ENCODE data around the gene SPINK4.

Gene SPINK4

DNA sequence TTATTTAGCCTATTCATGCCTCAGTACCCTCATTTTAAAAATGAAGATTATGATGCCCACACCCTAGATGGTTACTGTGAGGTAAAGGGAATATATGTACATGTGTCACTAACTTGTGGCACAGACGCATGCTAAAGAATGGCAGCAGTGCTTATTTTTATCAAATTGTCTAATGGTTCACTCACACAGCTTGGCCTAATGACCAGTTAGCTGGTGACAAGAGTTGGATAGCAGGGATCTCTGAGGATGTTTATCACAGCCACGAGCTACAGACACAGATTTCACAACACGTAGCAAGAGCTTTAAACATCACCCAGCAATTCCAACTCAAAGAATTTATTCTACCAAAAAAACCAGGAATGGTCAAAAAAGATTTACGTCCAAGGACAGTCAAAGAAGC is 17.3 kb downstream of the SPINK4 start:
- no peak for DNase-seq (ENCODE audit: low read depth)

DNA sequence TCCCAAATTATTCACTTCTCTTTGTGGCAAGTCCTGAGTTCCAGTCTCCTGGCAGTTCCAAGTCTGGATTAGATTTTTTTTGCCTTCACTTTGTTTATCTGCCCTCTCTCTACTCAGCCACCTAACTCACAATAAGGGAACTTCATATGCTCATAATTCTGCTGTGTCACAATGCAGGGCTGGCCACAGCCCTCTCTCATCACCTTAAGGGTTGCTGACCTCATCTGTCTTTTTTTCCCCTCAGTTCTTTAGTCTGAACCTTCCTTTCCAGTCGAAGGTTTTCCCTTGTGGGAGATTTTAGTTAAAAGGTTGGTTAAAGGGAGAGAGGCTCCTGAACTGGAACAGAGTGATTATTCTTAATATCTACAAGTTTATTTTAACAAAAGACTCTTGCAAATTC is 20.4 kb downstream of the SPINK4 start:
- no peak for DNase-seq (ENCODE audit: low read depth)

DNA sequence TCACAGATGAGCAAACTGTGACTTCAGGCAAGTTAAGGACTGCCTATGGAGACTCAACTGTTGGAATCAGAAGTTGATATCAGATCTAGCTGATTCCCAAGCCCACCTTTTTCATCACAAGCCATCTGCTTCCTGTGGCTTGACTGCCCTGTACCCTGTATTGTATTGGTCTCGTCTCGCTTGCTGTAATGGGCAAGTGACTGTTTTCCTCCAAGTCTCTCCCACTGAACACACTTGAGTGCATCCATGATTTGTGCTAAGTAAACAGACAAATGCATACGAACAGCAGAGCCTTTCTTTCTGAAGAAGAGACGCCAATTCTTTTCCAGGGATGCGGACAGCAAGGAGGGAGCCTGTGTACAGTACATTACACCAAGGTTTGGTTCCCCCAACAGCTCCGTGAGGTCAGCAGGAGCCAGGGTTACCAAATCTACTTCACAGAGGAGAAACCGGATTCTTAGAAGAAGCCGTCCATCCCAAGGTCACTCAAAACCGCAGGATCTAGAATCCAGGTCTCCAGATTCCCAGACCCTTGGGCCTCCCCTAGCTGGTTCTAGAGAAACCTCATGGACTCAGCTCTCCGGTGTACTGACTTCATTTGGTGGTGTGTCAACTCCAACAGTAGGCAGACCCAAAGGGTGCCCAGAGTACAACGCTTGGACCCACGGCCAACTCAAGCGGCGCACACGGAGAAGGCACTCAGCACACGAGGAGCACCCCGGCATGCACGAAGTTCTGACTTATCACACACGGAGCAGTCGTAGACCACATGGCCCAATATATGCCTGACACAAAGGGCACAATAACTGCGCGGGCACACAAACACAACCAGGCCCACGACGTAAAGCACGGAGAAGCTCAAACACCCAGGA is 23.4 kb downstream of the SPINK4 start:
- DNase-seq (ENCODE audit: low read depth), result no peak

DNA sequence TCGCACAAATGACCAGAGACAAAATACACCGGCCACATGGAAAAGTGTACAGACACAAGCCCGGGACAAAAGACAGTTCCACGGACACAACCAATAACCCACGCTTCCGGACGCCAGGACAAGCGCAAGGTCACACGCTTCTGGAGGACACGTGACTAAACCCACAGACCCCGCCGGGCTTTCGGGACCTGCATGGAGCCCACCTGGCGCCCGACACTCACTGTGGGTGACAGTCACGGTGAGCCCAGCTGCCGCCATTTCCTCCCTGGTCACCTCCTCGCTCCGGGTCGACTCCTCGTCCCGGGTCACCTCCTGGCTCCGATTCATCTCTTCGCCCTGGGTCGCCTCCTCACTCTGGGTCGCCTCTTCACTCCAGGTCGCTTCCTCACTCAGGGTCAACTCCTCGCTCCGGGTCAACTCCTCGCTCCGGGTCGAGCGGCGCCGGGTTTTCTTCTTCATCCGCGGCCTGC is 24.1 kb downstream of the SPINK4 start:
- peak; percentile 23 for DNase-seq (ENCODE audit: low read depth)

DNA sequence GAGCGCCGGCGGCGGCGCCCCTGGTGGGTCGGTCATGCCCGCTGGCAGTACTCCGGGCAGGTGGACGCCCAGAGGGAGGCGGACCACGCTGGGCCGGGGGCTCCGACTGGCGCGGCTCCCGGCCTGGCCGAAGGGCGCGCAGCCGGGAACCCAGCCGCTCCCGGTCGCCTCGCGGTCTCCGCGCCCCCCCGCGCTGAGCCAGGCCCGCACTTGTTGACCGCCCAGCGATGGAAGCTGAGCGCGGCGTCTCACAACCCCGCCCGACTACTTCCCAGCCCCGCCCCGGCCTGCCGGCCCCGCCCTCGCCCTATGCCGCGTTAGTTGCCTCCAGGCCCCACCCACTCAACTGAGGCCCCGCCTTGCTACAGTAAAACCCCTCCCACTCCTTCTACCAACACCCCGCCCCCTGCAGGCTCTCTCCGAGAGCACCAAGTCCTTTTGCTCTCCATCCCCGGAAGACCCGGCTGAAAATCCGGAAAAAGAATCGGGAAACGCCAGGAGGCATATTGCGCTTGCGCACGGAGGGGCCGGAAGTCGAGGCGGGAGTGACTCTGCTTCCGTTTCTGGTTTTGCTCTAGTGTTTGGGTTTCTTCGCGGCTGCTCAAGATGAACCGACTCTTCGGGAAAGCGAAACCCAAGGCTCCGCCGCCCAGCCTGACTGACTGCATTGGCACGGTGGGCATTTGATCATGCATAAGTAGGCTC is 24.7 kb downstream of the SPINK4 start, which contains the start of the genes BAG1 and CHMP5:
TSS of gene BAG1 (minus strand) at position 236 of the 705 bp plus-strand sequence.
TSS of gene CHMP5 (plus strand) at position 577 of the 705 bp plus-strand sequence. CDS start at position 607, 30 bp downstream.
- peak; percentile 100 for DNase-seq (ENCODE audit: low read depth)

DNA sequence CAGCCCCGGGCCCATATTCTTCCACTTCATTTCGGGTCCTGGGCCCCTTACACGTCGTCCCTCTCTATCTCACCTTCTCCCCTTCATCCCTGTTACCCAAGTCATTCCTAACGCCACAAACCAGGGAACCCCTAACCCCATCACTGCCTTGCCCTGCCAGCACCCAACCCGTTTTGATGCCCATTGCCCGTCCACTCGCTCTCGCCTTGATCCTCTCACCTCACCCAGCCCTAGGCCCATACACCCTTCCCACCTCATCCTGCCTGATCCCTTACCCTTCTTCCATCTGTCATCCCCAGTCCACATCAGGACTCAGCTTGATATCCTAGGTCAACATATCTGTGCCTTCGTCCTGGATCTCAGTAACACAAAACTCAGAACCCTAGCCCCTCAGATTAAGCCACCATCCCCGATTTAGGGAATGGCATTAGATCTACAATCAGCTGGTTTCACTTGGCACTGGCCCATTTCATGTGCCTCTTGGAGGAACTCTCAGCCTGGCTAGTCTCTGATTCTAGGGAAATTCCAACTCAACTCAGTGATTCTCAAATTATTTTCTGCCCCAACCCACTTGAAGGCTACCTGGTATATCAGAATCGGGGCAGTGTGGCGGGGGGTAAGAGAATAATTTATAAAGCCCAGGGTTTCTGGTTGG is 25.4 kb downstream of the SPINK4 start:
- no peak for DNase-seq (ENCODE audit: low read depth)

DNA sequence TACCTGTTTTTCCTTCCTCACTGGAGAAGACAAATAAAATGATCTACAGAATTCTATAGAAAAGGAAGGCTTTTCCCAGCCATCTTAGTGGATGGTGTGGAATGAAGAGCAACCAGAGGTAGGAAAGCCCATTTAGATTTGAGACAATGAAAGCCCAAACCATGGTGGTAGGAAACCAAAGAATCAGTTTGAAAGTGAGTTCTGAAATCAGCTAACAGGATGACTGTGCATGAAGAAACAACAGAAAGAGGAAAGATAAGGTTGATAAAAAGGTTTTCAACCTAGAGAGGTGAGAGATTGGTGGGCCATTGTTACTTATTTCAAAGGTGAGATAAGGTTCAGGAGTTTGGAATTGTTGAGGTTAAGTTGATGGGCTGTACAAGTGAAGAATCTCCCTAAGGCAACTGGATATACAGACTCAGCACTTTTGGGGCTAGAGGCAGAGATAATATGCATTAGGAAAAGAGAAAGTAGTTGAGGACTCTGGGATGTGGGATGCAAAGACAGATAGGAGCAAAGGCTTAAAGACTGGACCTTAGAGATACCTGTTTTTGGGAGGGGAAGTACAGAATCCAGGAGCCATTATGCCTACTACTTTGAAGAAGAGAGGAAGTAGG is 27.3 kb downstream of the SPINK4 start:
- DNase-seq (ENCODE audit: low read depth), result no peak

DNA sequence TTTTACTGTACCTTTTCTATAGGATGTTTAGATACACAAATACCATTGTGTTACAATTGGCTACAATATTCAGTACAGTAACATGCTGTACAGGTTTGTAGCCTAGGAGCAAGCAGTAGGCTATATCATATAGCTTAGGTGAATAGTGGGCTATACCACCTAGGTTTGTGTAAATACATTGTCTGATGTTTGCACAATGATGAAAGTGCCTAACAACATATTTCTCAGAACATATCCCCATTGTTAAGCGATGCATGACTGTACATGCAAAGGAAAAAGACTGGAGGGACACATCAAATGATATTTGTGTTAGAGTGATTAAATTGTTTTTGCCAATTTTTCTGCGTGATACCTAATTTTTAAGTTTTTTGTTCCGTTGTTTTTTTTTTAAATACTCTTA is 30.2 kb downstream of the SPINK4 start:
- no peak for DNase-seq (ENCODE audit: low read depth)

DNA sequence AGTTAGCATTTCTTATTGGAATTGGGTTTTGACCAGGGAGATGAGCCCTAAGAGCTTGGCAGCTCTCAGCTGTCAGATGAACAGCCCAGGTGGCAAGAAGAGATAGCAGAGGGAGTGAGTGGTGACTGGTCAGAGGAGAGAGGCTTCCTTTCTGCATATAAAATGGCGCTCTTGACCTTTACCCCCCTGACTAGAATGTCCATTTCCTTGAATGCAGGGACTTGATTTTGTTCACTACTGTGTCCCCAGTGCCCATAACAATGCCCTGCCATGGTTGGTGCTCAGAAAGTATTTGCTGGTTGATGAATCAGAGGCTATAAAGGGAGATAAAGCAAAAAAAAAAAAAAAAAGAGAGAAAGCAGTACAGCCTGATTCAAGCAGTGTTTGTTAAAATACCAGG is 32.1 kb downstream of the SPINK4 start:
- no peak for DNase-seq (ENCODE audit: low read depth)

DNA sequence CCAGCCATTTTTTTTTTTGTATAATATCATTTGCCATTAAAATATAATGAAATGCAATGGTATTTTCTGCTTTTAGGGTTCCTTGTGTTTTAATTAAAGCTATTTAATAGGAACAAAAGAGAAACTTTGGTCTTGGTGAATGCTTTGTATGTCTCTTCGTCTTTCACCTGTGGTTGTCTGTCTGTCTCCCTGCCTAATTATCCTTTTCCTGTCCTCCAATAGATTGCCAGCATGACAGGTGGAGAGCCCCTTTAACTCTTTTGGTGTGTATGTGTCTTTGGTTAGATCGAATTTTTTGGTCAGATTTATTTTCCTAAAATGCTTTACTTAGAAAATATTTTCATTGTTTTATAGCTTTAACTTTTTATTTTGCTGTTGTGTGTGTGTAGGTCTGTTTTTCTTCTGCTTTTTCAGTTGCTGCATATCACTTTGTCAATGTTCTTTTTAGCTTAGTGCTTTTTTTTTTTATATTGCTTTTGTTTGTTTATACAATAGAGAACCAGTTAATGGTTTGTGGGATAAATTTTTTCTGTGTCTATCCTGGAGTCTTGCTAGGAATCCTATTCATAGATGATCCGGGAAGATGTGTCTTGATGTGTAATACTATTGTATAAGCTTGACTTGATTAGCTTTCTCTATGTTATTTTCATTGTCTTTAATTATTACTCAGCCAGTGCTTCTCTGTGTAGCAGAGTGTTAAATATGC is 33.5 kb downstream of the SPINK4 start:
- DNase-seq (ENCODE audit: low read depth), result no peak

DNA sequence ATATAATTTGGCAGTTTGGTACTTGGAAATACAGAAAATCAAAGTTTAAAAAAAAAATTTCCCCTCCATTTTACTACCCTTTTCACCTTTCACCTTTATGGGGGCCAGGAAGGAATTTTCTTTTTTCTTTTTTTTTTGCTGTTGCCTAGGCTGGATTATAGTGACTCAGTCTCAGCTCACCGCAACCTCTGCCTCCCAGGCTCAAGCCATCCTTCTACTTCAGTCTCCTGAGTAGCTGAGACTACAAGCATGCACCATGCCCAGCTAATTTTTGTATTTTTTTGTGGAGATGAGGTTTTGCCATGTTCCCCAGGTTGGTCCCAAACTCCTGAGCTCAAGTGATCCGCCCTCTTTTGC is 34.0 kb downstream of the SPINK4 start:
- no peak for DNase-seq (ENCODE audit: low read depth)

DNA sequence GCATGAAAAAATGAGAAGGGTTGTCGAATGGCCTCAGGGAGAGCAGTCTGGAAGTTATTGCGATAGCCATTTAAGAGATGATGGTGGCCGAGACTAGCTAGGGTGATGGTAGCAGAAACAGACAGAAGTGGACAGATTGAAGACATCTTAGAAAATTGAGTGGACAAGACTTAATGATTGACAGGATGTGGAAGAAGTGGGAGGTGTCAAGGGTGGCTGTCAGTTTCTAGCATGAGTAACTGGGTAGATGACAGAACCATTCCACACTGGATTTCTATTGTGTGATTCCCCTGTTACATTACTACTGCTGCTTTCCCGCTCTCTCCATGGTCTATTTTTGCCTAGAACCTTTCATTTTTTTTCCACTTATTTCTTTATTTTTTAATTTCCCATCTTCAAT is 37.5 kb downstream of the SPINK4 start:
- DNase-seq (ENCODE audit: low read depth), result no peak

DNA sequence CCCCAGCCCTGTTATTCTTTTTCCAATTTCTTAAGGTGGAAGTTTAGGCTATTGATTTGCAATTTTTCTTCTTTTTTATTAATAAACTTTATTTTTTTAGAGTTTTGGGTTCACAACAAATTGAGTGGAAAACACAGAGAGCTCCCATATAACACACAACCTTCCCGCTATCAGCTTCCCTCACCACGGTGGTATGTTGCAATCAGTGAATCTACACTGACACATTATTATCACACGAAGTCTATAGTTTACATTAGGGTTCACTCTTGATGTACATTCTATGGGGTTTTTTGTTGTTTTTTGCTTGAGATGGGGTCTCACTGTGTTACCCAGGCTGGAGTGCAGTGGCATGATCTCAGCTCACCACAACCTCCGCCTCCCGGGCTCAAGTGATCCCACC is 45.5 kb downstream of the SPINK4 start:
- DNase-seq (ENCODE audit: low read depth), result no peak

DNA sequence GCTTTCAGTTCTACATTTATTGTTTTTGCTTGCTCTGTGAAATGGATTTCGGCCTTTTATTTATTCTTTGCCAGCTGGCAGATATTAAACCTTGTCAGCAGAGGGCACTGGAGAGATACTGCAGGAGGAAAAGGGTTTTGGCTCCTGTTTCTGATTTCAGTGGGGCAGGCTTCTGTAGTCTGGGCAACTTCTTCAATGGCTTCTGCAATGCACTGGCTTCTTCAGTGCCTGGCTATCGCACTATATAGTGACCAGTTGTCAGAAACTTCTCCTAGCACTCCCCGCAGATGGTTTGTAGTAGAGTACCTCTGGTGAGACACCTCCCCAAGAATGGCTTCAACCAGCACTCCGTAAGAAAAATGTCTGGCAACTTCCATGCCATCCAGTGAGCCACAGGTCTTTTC is 47.1 kb downstream of the SPINK4 start:
- no peak for DNase-seq (ENCODE audit: low read depth)

DNA sequence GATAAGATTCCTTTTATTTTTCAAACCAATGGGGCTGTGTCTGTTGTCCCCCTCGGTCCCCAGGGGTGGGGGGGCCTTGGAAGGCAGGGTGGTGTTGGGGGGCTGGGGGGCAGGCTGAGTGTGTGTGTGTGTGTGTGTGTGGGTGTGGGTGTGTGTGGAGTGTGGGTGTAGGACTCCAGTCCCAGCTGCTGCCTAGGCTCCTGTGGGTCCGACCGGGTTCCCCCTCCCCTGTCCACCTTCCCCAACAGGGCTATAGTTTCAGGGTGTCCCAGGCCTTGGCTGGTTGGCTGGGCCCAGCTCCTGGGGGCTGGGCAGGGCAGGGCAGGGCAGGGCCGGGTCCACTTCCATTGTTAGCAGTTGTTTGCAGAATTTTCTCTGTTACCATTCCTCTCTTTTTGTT is 48.3 kb downstream of the SPINK4 start:
- DNase-seq (ENCODE audit: low read depth), result no peak

DNA sequence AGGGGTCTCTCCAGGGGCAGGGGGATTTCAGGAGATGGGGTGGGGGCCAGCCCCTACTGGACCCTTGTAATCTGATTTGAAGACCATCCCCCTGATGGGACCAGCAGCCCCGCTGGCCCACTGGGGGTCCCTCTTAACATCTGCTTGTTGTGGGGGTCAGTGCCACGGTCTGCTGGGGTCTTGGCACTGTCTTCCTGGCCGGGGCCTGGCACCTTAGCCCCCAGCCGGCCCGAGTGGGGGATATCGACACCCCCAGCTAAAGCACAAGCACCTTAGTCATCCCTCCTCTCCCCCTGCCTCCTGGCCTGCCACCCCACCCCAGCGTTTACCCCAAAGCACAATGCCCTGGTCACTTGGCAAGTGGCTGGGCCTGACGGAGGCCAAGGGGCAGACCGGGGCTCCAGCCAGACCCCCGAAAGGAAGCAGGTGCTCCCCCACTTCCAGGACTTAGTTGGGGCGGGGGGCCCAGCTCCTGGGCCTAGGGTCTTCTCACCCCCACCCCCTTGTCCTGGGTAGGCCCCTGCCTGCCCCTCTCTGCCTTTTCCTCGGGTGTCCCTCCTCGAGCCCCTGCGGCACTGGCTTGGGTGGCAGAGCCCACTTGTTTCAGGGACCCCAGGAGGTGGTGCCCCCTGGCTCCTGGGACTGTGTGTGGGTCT is 49.0 kb downstream of the SPINK4 start:
- no peak for DNase-seq (ENCODE audit: low read depth)

DNA sequence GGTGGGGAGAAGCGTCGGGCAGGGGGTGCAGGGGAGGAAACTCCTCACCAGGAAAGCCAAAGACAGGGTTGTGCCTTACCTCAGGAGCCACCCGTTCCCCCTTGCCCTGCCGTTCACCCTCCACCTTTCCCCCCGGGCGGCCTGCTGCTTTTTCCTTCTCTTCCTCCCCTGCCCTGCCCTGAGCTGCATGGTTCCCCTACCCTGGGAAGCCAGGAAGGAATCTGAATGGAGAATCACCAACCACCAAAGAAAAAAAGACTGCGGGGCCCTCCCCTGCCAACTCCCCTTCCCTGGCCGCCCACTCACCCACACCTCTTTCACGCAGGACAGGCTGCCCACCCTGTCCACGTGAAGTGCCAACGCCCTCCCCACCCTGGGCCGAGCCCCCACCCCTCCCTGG is 49.5 kb downstream of the SPINK4 start:
- no peak for DNase-seq (ENCODE audit: low read depth)

DNA sequence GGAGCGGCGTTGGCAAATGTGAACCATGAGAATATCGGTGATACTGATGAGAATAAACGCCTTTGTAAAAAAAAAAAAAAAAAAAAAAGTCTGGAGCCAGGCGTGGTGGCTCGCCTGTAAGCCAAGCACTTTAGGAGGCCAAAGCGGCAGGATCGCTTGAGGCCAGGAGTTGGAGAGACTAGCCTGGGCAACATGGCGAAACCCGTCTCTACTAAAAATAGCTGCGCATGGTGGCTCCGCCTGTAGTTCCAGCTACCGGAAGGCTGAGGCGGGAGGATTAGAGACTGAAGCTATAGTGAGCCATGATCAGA is 49.9 kb downstream of the SPINK4 start:
- no peak for DNase-seq (ENCODE audit: low read depth)

DNA sequence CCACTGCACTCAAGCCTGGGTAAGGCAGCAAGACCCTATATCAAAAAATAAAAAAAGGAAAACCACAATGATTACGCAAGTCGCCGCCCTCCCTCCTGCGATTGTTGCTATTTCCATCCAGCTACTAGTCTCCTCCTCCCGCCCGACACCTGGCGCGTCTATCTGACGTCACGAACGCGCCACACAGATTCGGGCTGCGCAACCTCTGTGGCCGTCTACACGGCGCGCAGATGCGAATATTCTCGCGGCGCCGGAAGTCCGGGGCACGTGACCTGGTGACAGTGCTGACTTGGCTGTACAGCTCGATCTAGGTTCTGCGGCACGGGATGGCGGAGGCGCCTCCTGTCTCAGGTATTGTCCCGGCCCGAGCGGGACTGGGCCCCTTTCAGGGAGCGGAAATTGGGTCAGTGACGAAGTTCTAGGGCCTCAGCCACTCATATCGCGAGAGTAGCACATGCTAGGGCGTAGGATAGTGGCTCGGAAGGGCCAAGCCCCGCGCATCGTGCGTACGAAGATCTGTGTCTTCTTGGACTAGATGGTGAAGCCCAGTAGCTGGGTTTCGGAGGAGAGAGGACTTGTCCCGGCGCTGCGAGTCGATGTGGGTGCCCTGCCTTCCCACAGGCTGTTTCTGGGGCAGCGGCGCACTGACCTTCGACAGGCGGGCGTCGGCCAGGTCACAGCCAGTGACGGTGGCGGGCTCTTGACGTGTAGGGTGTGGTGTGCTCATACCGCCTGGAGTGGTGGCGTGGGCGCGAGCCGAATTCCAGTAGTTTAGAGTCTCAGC is 50.5 kb downstream of the SPINK4 start, which contains the start of gene NFX1:
TSS of gene NFX1 (plus strand) at position 270 of the 784 bp plus-strand sequence. CDS start at position 327, 57 bp downstream.
- peak; percentile 98 for DNase-seq (ENCODE audit: low read depth)

DNA sequence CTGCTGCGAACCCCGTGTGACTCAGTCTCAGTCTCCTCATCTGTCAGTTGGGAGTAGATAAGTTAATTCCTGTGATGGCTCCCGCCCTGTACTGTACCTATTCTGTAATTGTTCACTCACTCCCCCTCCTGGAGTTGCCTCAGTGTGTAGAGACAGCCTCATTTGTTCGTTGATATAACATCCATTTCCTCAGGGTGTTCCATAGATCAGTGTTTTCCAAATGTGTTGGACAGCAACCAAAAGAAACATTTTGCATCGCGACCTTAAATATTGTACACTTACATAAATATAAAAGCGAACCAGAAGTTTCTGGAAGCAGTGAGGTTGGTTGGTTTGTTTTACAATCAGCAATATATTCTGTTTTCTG is 51.0 kb downstream of the SPINK4 start:
- DNase-seq (ENCODE audit: low read depth), result no peak

All from activated T-cell treated with anti-CD3 and anti-CD28 coated beads for 24 hours (primary cell).